SU-DHL-6 (cell line): Measurements from ENCODE around the gene IFT74.

Experiments used
- EZH2phosphoT487 ChIP-seq: fragments of 200-600 bp; sonication (generic), shearing (Covaris generic); conservative IDR thresholded peaks from 2 replicates; pipeline ENCODE4 v1.6.1; 2018; ENCODE audit warnings: mild to moderate bottlenecking, antibody characterized with exemption, low read length, moderate library complexity, mixed read lengths
- TF ChIP-seq, protein P1 (sequence below): fragments of 200-600 bp; sonication (generic); IDR thresholded peaks from one replicate; pipeline ENCODE4 v1.5.1; 2017; ENCODE audit warnings: antibody characterized with exemption, mild to moderate bottlenecking, low read length, moderate library complexity; ENCODE audit not compliant: insufficient read depth, poor library complexity, severe bottlenecking

GRCh38 chr9:26955222-26955903 lies 849 bp upstream of the IFT74 start:
- TF ChIP-seq, protein P1, sequence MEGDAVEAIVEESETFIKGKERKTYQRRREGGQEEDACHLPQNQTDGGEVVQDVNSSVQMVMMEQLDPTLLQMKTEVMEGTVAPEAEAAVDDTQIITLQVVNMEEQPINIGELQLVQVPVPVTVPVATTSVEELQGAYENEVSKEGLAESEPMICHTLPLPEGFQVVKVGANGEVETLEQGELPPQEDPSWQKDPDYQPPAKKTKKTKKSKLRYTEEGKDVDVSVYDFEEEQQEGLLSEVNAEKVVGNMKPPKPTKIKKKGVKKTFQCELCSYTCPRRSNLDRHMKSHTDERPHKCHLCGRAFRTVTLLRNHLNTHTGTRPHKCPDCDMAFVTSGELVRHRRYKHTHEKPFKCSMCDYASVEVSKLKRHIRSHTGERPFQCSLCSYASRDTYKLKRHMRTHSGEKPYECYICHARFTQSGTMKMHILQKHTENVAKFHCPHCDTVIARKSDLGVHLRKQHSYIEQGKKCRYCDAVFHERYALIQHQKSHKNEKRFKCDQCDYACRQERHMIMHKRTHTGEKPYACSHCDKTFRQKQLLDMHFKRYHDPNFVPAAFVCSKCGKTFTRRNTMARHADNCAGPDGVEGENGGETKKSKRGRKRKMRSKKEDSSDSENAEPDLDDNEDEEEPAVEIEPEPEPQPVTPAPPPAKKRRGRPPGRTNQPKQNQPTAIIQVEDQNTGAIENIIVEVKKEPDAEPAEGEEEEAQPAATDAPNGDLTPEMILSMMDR: no peak
- no peak for TF ChIP-seq EZH2phosphoT487
